Hematopoietic multipotent progenitor cell (in vitro differentiated cells): ENCODE results near the gene BCAS3. TPM values are rescaled to one million over a fixed set of nuclear protein-coding genes. Genes with fewer than 3 reads are reported as not detected.
"Not testable (repeated sequence)": the region's sequence is repeated elsewhere in the genome, so short reads cannot be mapped to it uniquely, and the experiment has no call there.

Experiments
- DNase-seq, 3 donors: peaks; one replicate each; pipeline ENCODE4 v3.0.0-alpha.2; 2011 to 2015; ENCODE audit warnings: low read depth in 2 of 3, low spot score in 2 of 3
- total RNA-seq: library from RNA; depleted of rRNA; stranded (reverse); fragments of >200 nt; gene quantifications from one replicate; pipeline ENCODE4 v1.2.3, GENCODE V29; 2012

The BCAS3 gene
- total RNA-seq, 1 donor, result 50.6 TPM

- no peak for DNase-seq
These were observed 465.4 kb downstream of the BCAS3 start for GRCh38 chr17:61143026-61143425.

GRCh38 chr17:61144137-61144536 is 466.5 kb downstream of the BCAS3 start:
- no peak for DNase-seq

- peak in 1 of 3 donors; percentile 52 for DNase-seq
These were observed 467.2 kb downstream of the BCAS3 start for GRCh38 chr17:61144617-61145564.

- DNase-seq, result not testable (repeated sequence)
These were observed 469.2 kb downstream of the BCAS3 start for GRCh38 chr17:61146833-61147232.

- DNase-seq, result no peak
These were observed 471.6 kb downstream of the BCAS3 start for GRCh38 chr17:61149106-61149825.

- DNase-seq, result no peak
These were observed 472.3 kb downstream of the BCAS3 start for GRCh38 chr17:61149862-61150362.

- DNase-seq, result no peak
These were observed 473.1 kb downstream of the BCAS3 start for GRCh38 chr17:61150686-61151299.

- no peak for DNase-seq
These were observed 475.2 kb downstream of the BCAS3 start for GRCh38 chr17:61152898-61153297.

- DNase-seq, result no peak
These were observed 478.1 kb downstream of the BCAS3 start for GRCh38 chr17:61155590-61156237.

- DNase-seq, result peak in 1 of 3 donors; percentile 34
These were observed 479.7 kb downstream of the BCAS3 start for GRCh38 chr17:61157246-61157886.

GRCh38 chr17:61158376-61158775 is 480.7 kb downstream of the BCAS3 start:
- DNase-seq, result no peak

- DNase-seq, result peak in 1 of 3 donors; percentile 14
These were observed 481.7 kb downstream of the BCAS3 start for GRCh38 chr17:61159221-61159814.

- no peak for DNase-seq
These were observed 482.6 kb downstream of the BCAS3 start for GRCh38 chr17:61160204-61160603.

GRCh38 chr17:61160789-61161445 is 483.3 kb downstream of the BCAS3 start:
- no peak for DNase-seq

- DNase-seq, result no peak
These were observed 484.0 kb downstream of the BCAS3 start for GRCh38 chr17:61161615-61162134.

- no peak for DNase-seq
These were observed 486.9 kb downstream of the BCAS3 start for GRCh38 chr17:61164517-61164916.

GRCh38 chr17:61167075-61167474 is 489.4 kb downstream of the BCAS3 start:
- no peak for DNase-seq

GRCh38 chr17:61168506-61168905 is 490.9 kb downstream of the BCAS3 start:
- DNase-seq, result no peak

- DNase-seq, result no peak
These were observed 496.7 kb downstream of the BCAS3 start for GRCh38 chr17:61174310-61174709.
